Sigmoid colon (tissue), 7 donors: ENCODE measurements around the gene CST2. TPM values are rescaled to one million over a fixed set of nuclear protein-coding genes. Genes with fewer than 3 reads are reported as not detected.
"Not testable (repeated sequence)": the region's sequence is repeated elsewhere in the genome, so short reads cannot be mapped to it uniquely, and the experiment has no call there.

Experiments used
- DNase-seq: peaks from one replicate; pipeline ENCODE4 v3.0.0-alpha.2; 2019
- H3K27ac ChIP-seq, 4 donors: fragments of 200-600 bp; sonication (generic); one replicate each; pipeline ENCODE4 v1.5.1; 2016 to 2019; ENCODE audit warnings: mild to moderate bottlenecking in 1 of 4
- H3K27me3 ChIP-seq, 3 donors: fragments of 200-600 bp; sonication (generic); one replicate each; pipeline ENCODE4 v1.5.1; 2019; ENCODE audit warnings: mild to moderate bottlenecking in 1 of 3
- H3K36me3 ChIP-seq, 4 donors: fragments of 200-600 bp; sonication (generic); one replicate each; pipeline ENCODE4 v1.5.1; 2016 to 2019
- H3K4me1 ChIP-seq, 4 donors: fragments of 200-600 bp; sonication (generic); one replicate each; pipeline ENCODE4 v1.5.1; 2017 to 2019
- H3K4me3 ChIP-seq, 4 donors: fragments of 200-600 bp; sonication (generic); one replicate each; pipeline ENCODE4 v1.5.1; 2017 to 2019; ENCODE audit warnings: mild to moderate bottlenecking in 2 of 4, moderate library complexity in 1 of 4
- H3K9me3 ChIP-seq, 4 donors: fragments of 200-600 bp in 3 of 4; sonication (generic) in 3 of 4; one replicate each; pipeline versions ENCODE4 v1.5.1 to v1.6.1; 2013 to 2019
- CTCF ChIP-seq, 4 experiments: fragments of 450-650 bp in 3 of 4; fragments of 200-600 bp in 1 of 4; IDR thresholded peaks; one replicate each; pipeline ENCODE4 v1.5.1; 2016 to 2019; ENCODE audit warnings: antibody characterized with exemption in 4 of 4, mild to moderate bottlenecking in 3 of 4, moderate library complexity in 2 of 4
- EP300 ChIP-seq, 4 donors: sonication (generic); formaldehyde crosslinking; IDR thresholded peaks; one replicate each; pipeline ENCODE4 v1.6.1; 2017; ENCODE audit warnings: antibody characterized with exemption in 4 of 4
- POLR2A ChIP-seq, 2 donors: fragments of 450-650 bp; IDR thresholded peaks; one replicate each; pipeline ENCODE4 v1.6.1; 2016; ENCODE audit warnings: antibody characterized with exemption in 2 of 2, mild to moderate bottlenecking in 2 of 2, moderate library complexity in 2 of 2
- POLR2AphosphoS5 ChIP-seq, 4 donors: sonication (generic); formaldehyde crosslinking; IDR thresholded peaks; one replicate each; pipeline ENCODE4 v1.6.1; 2017; ENCODE audit warnings: antibody characterized with exemption in 4 of 4
- WGBS, 2 donors: extraction: QIAGEN DNeasy Blood & Tissue Kit; methylation state at CpG; one replicate each; pipeline ENCODE4 v1.1.7; 2013; 5-methylcytosine and 5-hydroxymethylcytosine counted together
- intact Hi-C: fragments of 100-400 bp; cut with DNase I; formaldehyde crosslinking; loops from one replicate; pipeline ENCODE4 v1.15.1; 2023
- polyA plus RNA-seq, 3 donors: library from polyadenylated mRNA; stranded (reverse); fragments of 200-250 nt; gene quantifications; one replicate each; pipeline ENCODE4 v1.2.3, GENCODE V29; 2013
- total RNA-seq, 4 donors: library from RNA; depleted of rRNA; stranded (reverse); fragments of >200 nt; gene quantifications; one replicate each; pipeline ENCODE4 v1.1.0, GENCODE V29; 2016
- donor health status: healthy with polysubstance abuse.
- donor health status: Bipolar disorder and iron deficiency.
- donor health status: healthy.

The CST2 gene
- total and polyA plus RNA-seq, 7 donors, result 0.28 TPM; not detected in 6

GRCh38 chr20:23820493-23820892 is 6.0 kb downstream of the CST2 start:
- Histone ChIP-seq H3K9me3 (no peaks in the 10 kb centered on the region), H3K4me1 (peaks cover 0 to 10% (median 4%) of the 10 kb centered on the region in 4 donors), H3K27ac (no peak overlapping the region), H3K27me3 (no peaks in the 10 kb centered on the region), H3K36me3 (no peaks in the 10 kb centered on the region), H3K4me3 (no peak overlapping the region)
- intact Hi-C loops, result no loop called here
- TF ChIP-seq EP300 (IDR thresholded peaks at IDR 0.05) (no peak), POLR2A (IDR thresholded peaks at IDR 0.05) (no peak), CTCF (IDR thresholded peaks at IDR 0.05) (no peak), POLR2AphosphoS5 (IDR thresholded peaks at IDR 0.05) (no peak)
- DNase-seq, result no peak
- WGBS, 2 donors, result 54 to 67% methylated on average over 2 of the region's 2 CpGs

DNA sequence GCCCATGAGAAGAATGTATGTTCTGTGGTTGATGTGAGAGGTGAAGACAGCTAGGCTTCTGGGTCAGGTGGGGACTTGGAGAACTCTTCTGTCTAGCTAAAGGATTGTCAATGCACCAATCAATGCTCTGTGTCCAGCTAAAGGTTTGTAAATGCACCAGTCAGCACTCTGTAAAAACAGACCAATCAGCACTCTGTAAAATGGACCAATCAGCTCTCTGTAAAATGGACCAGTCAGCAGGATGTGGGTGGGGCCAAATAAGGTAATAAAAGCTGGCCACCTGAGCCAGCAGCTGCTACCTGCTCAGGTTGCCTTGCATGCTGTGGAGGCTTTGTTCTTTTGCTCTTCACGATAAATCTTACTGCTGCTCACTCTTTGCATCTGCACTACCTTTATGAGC is 15.0 kb downstream of the CST2 start:
- H3K9me3 ChIP-seq, H3K36me3 ChIP-seq, DNase-seq, intact Hi-C loops, H3K4me1 ChIP-seq, H3K27me3 ChIP-seq, H3K4me3 ChIP-seq, H3K27ac ChIP-seq: not testable (repeated sequence)
- 92 to 95% methylated on average over 1 of the region's 1 CpG for WGBS, 2 donors

GRCh38 chr20:23810349-23810748 is 16.2 kb downstream of the CST2 start:
- intact Hi-C loops, H3K9me3 ChIP-seq, H3K4me1 ChIP-seq, H3K4me3 ChIP-seq, DNase-seq, H3K27ac ChIP-seq, H3K36me3 ChIP-seq, H3K27me3 ChIP-seq: not testable (repeated sequence)
- WGBS, 2 donors, result 83 to 93% methylated on average over 2 of the region's 2 CpGs

- Histone ChIP-seq H3K9me3 (no peaks in the 10 kb centered on the region), H3K36me3 (no peaks in the 10 kb centered on the region), H3K4me1 (no peaks in the 10 kb centered on the region), H3K4me3 (no peak overlapping the region), H3K27me3 (no peaks in the 10 kb centered on the region), H3K27ac (no peak overlapping the region)
- DNase-seq, result no peak
- WGBS, 2 donors, result 94% methylated on average over 3 of the region's 3 CpGs
- TF ChIP-seq POLR2AphosphoS5 (IDR thresholded peaks at IDR 0.05), result no peak
- TF ChIP-seq CTCF (IDR thresholded peaks at IDR 0.05), result no peak
- no peak for TF ChIP-seq POLR2A (IDR thresholded peaks at IDR 0.05)
- TF ChIP-seq EP300 (IDR thresholded peaks at IDR 0.05), result no peak
- intact Hi-C loops, result no loop called here
These were observed 25.7 kb downstream of the CST2 start for GRCh38 chr20:23800865-23801264.

DNA sequence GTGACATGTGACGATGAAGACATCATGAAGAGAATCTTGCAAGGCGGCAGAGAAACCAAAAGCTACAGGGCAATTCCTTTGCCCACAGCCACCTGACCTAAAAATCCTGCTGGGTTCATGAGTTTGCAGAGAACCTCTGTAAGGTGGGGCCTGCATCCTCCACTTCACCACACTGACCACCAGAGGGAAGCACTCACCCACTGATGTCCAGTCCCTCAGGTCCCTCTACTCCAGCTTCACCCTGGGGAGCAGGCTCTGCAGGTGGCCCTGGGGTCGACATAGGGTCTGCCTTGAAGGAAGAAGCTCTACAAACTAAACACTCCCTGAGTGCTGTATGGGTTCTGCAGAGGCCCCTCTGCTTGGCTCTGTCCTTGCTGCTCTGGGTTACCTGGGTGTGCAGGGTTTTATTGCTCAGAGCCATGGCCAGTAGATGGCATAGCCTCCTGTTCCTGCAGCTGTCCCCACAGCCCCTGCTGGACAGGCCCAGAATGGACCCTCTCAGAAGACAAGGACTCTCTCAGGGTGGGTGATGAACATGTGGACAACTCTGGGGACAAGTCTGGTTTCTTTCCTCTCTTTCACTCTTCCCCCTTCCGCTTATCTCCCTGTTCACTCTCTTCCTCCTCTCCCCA is 27.2 kb downstream of the CST2 start:
- H3K27me3 ChIP-seq, H3K9me3 ChIP-seq, H3K4me1 ChIP-seq, H3K4me3 ChIP-seq, intact Hi-C loops, H3K27ac ChIP-seq, H3K36me3 ChIP-seq, DNase-seq: not testable (repeated sequence)
- TF ChIP-seq CTCF (IDR thresholded peaks at IDR 0.05), result peak in 3 of 4 experiments; percentile 14 to 57 (median 34)
- WGBS, 2 donors, result 60 to 64% methylated on average over 4 of the region's 4 CpGs

DNA sequence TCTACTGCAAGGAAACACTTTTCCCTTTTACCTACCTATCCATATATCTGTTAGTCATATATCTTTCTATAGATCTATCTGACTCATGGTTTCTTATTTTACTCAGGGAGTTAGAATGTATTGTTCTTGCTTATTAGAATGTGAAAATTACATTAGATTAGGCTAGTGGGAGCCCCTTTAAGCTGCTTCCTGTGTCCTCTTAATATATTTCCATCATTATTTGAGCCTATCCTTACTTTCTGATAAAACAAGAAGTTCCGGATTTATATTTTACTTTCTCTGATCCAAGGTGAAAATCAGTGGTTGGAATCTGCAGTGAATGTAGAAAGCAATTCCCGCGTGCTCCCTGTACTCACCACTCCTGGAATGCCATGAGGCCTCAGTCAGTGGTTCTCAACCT is 31.0 kb downstream of the CST2 start:
- Histone ChIP-seq H3K4me3 (no peak overlapping the region), H3K27me3 (no peaks in the 10 kb centered on the region), H3K27ac (no peak overlapping the region), H3K36me3 (no peaks in the 10 kb centered on the region), H3K9me3 (no peaks in the 10 kb centered on the region), H3K4me1 (no peaks in the 10 kb centered on the region)
- intact Hi-C loops, result no loop called here
- DNase-seq, result no peak
- WGBS, 2 donors, result 77 to 95% methylated on average over 3 of the region's 3 CpGs
- TF ChIP-seq EP300 (IDR thresholded peaks at IDR 0.05) (no peak), CTCF (IDR thresholded peaks at IDR 0.05) (no peak), POLR2AphosphoS5 (IDR thresholded peaks at IDR 0.05) (no peak), POLR2A (IDR thresholded peaks at IDR 0.05) (no peak)
